GM19455 (cell line): ENCODE data around the gene FAM171A2.

Source experiments
- ATAC-seq: cut with Tn5 transposase; IDR thresholded peaks from one replicate; pipeline ENCODE4 v1.9.1; 2021; ENCODE audit not compliant: unreplicated experiment

Gene FAM171A2

GRCh38 chr17:44361292-44362260, 2.1 kb downstream of the FAM171A2 start:
- no peak for ATAC-seq

- ATAC-seq, result no peak
Observed at GRCh38 chr17:44360826-44361225, 2.8 kb downstream of the FAM171A2 start.

GRCh38 chr17:44360144-44360533, 3.5 kb downstream of the FAM171A2 start:
- ATAC-seq, result no peak

- no peak for ATAC-seq
Observed at GRCh38 chr17:44359458-44360143, 4.1 kb downstream of the FAM171A2 start.

GRCh38 chr17:44359006-44359405, 4.6 kb downstream of the FAM171A2 start:
- no peak for ATAC-seq

GRCh38 chr17:44358066-44358465, 5.6 kb downstream of the FAM171A2 start:
- ATAC-seq, result no peak

- no peak for ATAC-seq
Observed at GRCh38 chr17:44356241-44356640, 7.4 kb downstream of the FAM171A2 start.

- no peak for ATAC-seq
Observed at GRCh38 chr17:44355642-44356099, 8.0 kb downstream of the FAM171A2 start.

- no peak for ATAC-seq
Observed at GRCh38 chr17:44354582-44355561, 8.8 kb downstream of the FAM171A2 start.

GRCh38 chr17:44353672-44354331, 9.9 kb downstream of the FAM171A2 start:
- ATAC-seq, result no peak

GRCh38 chr17:44352828-44353671, 10.6 kb downstream of the FAM171A2 start:
- ATAC-seq, result no peak

- no peak for ATAC-seq
Observed at GRCh38 chr17:44351961-44352827, 11.5 kb downstream of the FAM171A2 start.

- no peak for ATAC-seq
Observed at GRCh38 chr17:44351464-44351863, 12.2 kb downstream of the FAM171A2 start.

- no peak for ATAC-seq
Observed at GRCh38 chr17:44350733-44351226, 12.9 kb downstream of the FAM171A2 start.

- ATAC-seq, result no peak
Observed at GRCh38 chr17:44349553-44350070, 14.0 kb downstream of the FAM171A2 start.

- ATAC-seq, result peak; percentile 1
Observed at GRCh38 chr17:44348988-44349364, 14.7 kb downstream of the FAM171A2 start.

GRCh38 chr17:44348234-44348987, 15.2 kb downstream of the FAM171A2 start:
- ATAC-seq, result peak; percentile 30
